CD4-positive, alpha-beta T cell (primary cell): Measurements from ENCODE around the gene SLC38A1. TPM values are rescaled to one million over a fixed set of nuclear protein-coding genes. Genes with fewer than 3 reads are reported as not detected.

ENCODE experiments used
- ATAC-seq: fragments of 200-7000 bp; cut with Tn5 transposase; one replicate; pipeline ENCODE4 v1.10.0; 2022; ENCODE audit warnings: mild to moderate bottlenecking; ENCODE audit not compliant: poor library complexity
- CTCF ChIA-PET: fragments of 350-600 bp; sonication (Branson Sonifier 250); formaldehyde crosslinking; loops from one replicate; lab custom pipeline; 2021; ENCODE audit warnings: antibody characterized with exemption, inconsistent platforms; lab: Charles Lee
- POLR2A ChIA-PET: fragments of 350-600 bp; sonication (Branson Sonifier 250); formaldehyde crosslinking; loops from one replicate; lab custom pipeline; 2021; ENCODE audit warnings: antibody characterized with exemption, inconsistent platforms; lab: Charles Lee
- DNase-seq, 14 experiments: peaks; one replicate each; pipeline ENCODE4 v3.0.0-alpha.2; 2013 to 2020; ENCODE audit warnings: mixed read lengths in 2 of 14
- H3K27ac ChIP-seq, 2 donors: one replicate each; pipeline versions ENCODE4 v1.5.1 to v1.7.0; 2013; ENCODE audit warnings: low read length in 2 of 2, low read depth in 1 of 2, mild to moderate bottlenecking in 1 of 2
- H3K27me3 ChIP-seq, 2 experiments: 1 replicate in 1 of 2; 2 replicates in 1 of 2; pipeline versions ENCODE4 v1.6.1 to v1.7.0; 2013; ENCODE audit warnings: low read length in 2 of 2, control low read depth in 1 of 2, mild to moderate bottlenecking in 1 of 2, moderate library complexity in 1 of 2; ENCODE audit not compliant: insufficient read depth in 2 of 2, control insufficient read depth in 1 of 2
- H3K36me3 ChIP-seq: one replicate; pipeline ENCODE4 v1.6.1; 2013; ENCODE audit warnings: low read length, control low read depth; ENCODE audit not compliant: insufficient read depth
- H3K4me1 ChIP-seq: one replicate; pipeline ENCODE4 v1.6.1; 2013; ENCODE audit warnings: low read length, control low read depth; ENCODE audit not compliant: insufficient read depth
- H3K4me3 ChIP-seq: one replicate; pipeline ENCODE4 v1.5.1; 2013; ENCODE audit warnings: mild to moderate bottlenecking, low read length, moderate library complexity
- H3K9me3 ChIP-seq, 2 experiments: 1 replicate in 1 of 2; 2 replicates in 1 of 2; pipeline versions ENCODE4 v1.6.1 to v1.7.0; 2013; ENCODE audit warnings: low read length in 2 of 2, mild to moderate bottlenecking in 2 of 2, control low read depth in 1 of 2, moderate library complexity in 1 of 2; ENCODE audit not compliant: control insufficient read depth in 1 of 2, insufficient read depth in 1 of 2
- H3K27ac Mint-ChIP-seq: one replicate; pipeline ENCODE4 v1.8.0; 2020; ENCODE audit warnings: mixed read lengths
- H3K27me3 Mint-ChIP-seq: one replicate; pipeline ENCODE4 v1.8.0; 2021; ENCODE audit warnings: mixed read lengths
- H3K36me3 Mint-ChIP-seq: one replicate; pipeline ENCODE4 v1.8.0; 2021; ENCODE audit warnings: low read depth, mixed read lengths
- H3K4me1 Mint-ChIP-seq: one replicate; pipeline ENCODE4 v1.8.0; 2021; ENCODE audit warnings: low read depth, mixed read lengths
- H3K4me3 Mint-ChIP-seq: one replicate; pipeline ENCODE4 v1.8.0; 2020; ENCODE audit warnings: mild to moderate bottlenecking, mixed read lengths
- H3K9me3 Mint-ChIP-seq: one replicate; pipeline ENCODE4 v1.8.0; 2020; ENCODE audit warnings: mixed read lengths
- intact Hi-C, 2 experiments: fragments of 100-400 bp; cut with DNase I in 1 of 2; cut with micrococcal nuclease in 1 of 2; formaldehyde crosslinking; loops; one replicate each; pipeline versions ENCODE4 v1.15.1 to v1.9.0; 2023 to 2025; cut with DNase I, micrococcal nuclease
- total RNA-seq, 174 experiments: library from RNA in 2 of 174; stranded (reverse) in 2 of 174; gene quantifications; one replicate each; pipeline ENCODE4 v1.2.3 and lab custom pipeline; 2021 to 2026
- TF ChIP-seq, protein P1 (sequence below): fragments of 200-600 bp; IDR thresholded peaks from one replicate; pipeline ENCODE4 v1.8.0; 2022; ENCODE audit warnings: antibody characterized with exemption, mild to moderate bottlenecking

The SLC38A1 gene
- total RNA-seq, 2 experiments from 2014 or later: 327 to 346 TPM

DNA sequence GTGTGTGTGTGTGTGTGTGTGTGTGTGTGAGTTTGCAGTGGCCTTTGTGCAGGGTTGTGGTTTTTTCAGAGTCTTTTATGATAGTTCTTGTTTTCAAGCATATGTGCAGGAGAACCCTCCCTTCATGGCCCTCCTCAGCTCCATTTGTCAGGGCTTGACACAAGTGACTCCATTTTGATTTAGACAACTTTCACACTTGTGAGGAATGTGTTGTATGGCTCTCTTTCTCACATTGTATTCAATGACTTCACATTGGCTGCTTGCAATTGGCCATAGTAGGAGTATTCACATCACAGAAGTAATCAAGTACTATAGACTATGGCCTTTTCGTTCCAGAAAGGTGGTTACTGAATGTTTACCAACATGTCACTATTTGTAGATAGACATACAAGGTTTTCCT lies 133.1 kb downstream of the SLC38A1 start:
- CTCF ChIA-PET: interaction anchor here (0.6 kb wide), 1 partner anchor 221 kb away, joined by 5 read pairs; no protein-coding TSS in a partner anchor
- H3K4me1 Mint-ChIP-seq: no peaks in the 10 kb centered on the region
- no peaks in the 10 kb centered on the region for H3K36me3 Mint-ChIP-seq
- ATAC-seq (no peak), DNase-seq (no peak)
- H3K4me3 Mint-ChIP-seq: no peak overlapping the region
- H3K9me3 ChIP-seq: no peaks in the 10 kb centered on the region
- H3K27ac Mint-ChIP-seq: no peak overlapping the region
- intact Hi-C loops: no loop called here
- no peaks in the 10 kb centered on the region for H3K9me3 Mint-ChIP-seq
- H3K4me1 ChIP-seq: no peaks in the 10 kb centered on the region
- no peak overlapping the region for H3K27ac ChIP-seq
- TF ChIP-seq, protein P1, sequence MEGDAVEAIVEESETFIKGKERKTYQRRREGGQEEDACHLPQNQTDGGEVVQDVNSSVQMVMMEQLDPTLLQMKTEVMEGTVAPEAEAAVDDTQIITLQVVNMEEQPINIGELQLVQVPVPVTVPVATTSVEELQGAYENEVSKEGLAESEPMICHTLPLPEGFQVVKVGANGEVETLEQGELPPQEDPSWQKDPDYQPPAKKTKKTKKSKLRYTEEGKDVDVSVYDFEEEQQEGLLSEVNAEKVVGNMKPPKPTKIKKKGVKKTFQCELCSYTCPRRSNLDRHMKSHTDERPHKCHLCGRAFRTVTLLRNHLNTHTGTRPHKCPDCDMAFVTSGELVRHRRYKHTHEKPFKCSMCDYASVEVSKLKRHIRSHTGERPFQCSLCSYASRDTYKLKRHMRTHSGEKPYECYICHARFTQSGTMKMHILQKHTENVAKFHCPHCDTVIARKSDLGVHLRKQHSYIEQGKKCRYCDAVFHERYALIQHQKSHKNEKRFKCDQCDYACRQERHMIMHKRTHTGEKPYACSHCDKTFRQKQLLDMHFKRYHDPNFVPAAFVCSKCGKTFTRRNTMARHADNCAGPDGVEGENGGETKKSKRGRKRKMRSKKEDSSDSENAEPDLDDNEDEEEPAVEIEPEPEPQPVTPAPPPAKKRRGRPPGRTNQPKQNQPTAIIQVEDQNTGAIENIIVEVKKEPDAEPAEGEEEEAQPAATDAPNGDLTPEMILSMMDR: no peak
- no peaks in the 10 kb centered on the region for H3K27me3 ChIP-seq
- H3K27me3 Mint-ChIP-seq: no peaks in the 10 kb centered on the region
- no peak overlapping the region for H3K4me3 ChIP-seq
- POLR2A ChIA-PET: no interaction called here
- no peaks in the 10 kb centered on the region for H3K36me3 ChIP-seq

DNA sequence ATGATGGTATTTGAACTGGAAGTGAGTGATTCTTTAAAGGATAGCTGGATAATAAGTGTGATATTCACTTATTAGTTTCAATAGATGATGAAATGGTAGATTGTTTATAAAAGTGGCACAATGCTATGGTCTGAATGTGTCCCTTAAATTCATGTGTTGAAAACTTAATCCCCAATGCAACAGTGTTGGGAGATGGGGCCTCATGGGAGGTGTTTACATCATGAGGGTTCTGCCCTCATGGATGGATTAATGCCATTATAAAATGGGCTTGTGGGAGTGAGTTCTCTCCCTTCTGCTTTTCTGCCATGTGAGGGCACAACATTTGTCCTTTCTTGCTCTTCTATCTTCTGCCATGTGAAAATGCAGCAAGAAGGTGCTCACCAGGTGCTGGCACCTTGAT lies 134.0 kb downstream of the SLC38A1 start:
- H3K27ac Mint-ChIP-seq: no peak overlapping the region
- H3K27ac ChIP-seq: no peak overlapping the region
- POLR2A ChIA-PET: no interaction called here
- no peaks in the 10 kb centered on the region for H3K27me3 ChIP-seq
- H3K4me3 ChIP-seq: no peak overlapping the region
- H3K9me3 ChIP-seq: no peaks in the 10 kb centered on the region
- H3K36me3 Mint-ChIP-seq: no peaks in the 10 kb centered on the region
- CTCF ChIA-PET: interaction anchor here (0.7 kb wide), 1 partner anchor 9 kb away, joined by 3 read pairs; no protein-coding TSS in a partner anchor
- intact Hi-C loops: no loop called here
- ATAC-seq (no peak), DNase-seq (no peak)
- H3K4me1 ChIP-seq: no peaks in the 10 kb centered on the region
- no peak overlapping the region for H3K4me3 Mint-ChIP-seq
- TF ChIP-seq, protein P1: no peak
- no peaks in the 10 kb centered on the region for H3K36me3 ChIP-seq
- no peaks in the 10 kb centered on the region for H3K27me3 Mint-ChIP-seq
- no peaks in the 10 kb centered on the region for H3K4me1 Mint-ChIP-seq
- H3K9me3 Mint-ChIP-seq: no peaks in the 10 kb centered on the region

DNA sequence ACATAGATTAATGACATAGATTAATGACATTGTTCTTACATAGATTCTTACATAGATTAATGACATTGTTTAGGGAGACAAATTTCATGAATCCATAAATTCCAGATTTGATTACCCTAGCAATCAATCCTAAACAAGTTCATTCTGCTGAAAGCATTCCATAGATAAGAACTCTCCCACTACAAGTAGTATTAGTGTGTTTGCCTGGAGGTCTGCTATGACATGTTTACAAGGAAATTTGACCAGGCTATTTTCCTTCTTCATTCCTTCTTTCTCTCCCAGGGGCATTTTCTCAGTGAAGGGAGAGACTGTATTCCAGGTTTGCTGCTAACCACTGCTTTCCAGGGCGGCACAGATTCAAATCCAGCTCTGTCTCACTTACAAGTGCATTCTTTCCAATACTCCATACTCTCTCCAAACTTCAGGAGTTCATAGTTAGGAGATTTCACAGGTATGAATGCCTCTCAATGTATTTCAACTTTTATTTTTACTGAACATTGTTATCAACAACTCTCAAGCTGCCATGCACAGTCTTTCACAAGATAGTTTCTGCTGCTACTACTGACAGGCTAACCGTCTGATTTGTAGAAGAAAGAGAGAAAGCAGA lies 134.5 kb downstream of the SLC38A1 start:
- Histone ChIP-seq H3K27me3 (no peaks in the 10 kb centered on the region), H3K36me3 (no peaks in the 10 kb centered on the region), H3K4me1 (no peaks in the 10 kb centered on the region), H3K9me3 (no peaks in the 10 kb centered on the region), H3K27ac (no peak overlapping the region), H3K4me3 (no peak overlapping the region)
- POLR2A ChIA-PET: no interaction called here
- no peak overlapping the region for H3K4me3 Mint-ChIP-seq
- intact Hi-C loops: no loop called here
- H3K9me3 Mint-ChIP-seq: no peaks in the 10 kb centered on the region
- CTCF ChIA-PET: interaction anchor here (0.7 kb wide), 1 partner anchor 10 kb away, joined by 3 read pairs; no protein-coding TSS in a partner anchor
- DNase-seq: no peak
- H3K27ac Mint-ChIP-seq: no peak overlapping the region
- H3K27me3 Mint-ChIP-seq: no peaks in the 10 kb centered on the region
- H3K4me1 Mint-ChIP-seq: no peaks in the 10 kb centered on the region
- H3K36me3 Mint-ChIP-seq: no peaks in the 10 kb centered on the region
- ATAC-seq: no peak
- TF ChIP-seq, protein P1: no peak
